ENCODE data around the gene CFAP141.
A peak's percentile ranks its signal among the peaks of the same experiment; 100 is the strongest.

DNA sequence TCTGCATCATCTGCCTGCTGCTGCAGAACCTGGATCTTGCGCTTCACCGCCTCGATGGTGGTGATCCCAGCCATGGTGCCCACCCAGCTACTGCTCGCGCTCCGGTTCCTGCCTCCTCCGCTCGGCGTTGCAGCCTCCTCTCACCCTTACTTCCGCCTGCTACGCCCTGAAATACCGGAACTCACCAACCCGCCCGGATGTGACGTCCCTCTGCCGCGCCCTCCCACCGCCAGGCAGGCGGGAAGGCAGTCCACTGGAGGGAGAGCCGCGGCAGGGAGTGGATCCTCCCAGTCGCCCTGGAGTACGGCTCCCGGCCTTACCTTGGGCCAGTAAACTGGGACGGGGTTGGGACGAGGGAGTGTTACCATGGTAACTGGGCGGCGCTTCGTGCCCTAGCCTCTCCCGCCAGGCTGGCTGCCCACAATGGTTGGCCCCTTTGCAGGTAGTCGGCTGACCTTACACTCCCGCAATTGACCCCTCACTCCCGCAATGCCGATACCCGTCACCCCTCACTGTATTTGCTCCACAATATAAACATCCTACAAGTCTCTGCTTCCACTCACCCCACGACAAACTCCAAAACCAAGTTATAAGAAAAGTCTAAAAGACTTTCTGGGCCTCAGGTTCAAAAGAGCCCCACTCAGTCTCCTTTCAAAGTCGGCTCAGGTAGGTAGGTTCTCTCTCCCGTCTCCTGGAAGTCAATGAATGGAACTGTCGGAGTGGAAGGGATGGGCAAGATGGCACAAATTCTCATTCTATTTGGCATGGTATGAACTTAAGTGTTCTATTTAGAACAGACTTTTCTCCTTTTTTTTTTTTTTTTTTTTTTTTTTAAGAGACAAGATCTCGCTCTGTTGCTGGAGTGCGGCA is 22.9 kb downstream of the CFAP141 start:
- peak; percentile 60 for TF ChIP-seq YY1 (IDR thresholded peaks at IDR 0.05; ENCODE audit: extremely low read depth, insufficient replicate concordance, low read depth, low read length)
- TF ChIP-seq, protein P1, sequence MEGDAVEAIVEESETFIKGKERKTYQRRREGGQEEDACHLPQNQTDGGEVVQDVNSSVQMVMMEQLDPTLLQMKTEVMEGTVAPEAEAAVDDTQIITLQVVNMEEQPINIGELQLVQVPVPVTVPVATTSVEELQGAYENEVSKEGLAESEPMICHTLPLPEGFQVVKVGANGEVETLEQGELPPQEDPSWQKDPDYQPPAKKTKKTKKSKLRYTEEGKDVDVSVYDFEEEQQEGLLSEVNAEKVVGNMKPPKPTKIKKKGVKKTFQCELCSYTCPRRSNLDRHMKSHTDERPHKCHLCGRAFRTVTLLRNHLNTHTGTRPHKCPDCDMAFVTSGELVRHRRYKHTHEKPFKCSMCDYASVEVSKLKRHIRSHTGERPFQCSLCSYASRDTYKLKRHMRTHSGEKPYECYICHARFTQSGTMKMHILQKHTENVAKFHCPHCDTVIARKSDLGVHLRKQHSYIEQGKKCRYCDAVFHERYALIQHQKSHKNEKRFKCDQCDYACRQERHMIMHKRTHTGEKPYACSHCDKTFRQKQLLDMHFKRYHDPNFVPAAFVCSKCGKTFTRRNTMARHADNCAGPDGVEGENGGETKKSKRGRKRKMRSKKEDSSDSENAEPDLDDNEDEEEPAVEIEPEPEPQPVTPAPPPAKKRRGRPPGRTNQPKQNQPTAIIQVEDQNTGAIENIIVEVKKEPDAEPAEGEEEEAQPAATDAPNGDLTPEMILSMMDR (IDR thresholded peaks at IDR 0.05 in 2 of 3, conservative IDR thresholded peaks at IDR 0.05 in 1 of 3; ENCODE audit: borderline replicate concordance in 1 of 3, insufficient read depth in 1 of 3, low read depth in 2 of 3, low read length in 2 of 3): no peak
- TF ChIP-seq, protein P2, sequence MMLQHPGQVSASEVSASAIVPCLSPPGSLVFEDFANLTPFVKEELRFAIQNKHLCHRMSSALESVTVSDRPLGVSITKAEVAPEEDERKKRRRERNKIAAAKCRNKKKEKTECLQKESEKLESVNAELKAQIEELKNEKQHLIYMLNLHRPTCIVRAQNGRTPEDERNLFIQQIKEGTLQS (IDR thresholded peaks at IDR 0.05): no peak
- TF ChIP-seq, protein P3, sequence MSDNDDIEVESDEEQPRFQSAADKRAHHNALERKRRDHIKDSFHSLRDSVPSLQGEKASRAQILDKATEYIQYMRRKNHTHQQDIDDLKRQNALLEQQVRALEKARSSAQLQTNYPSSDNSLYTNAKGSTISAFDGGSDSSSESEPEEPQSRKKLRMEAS (IDR thresholded peaks at IDR 0.05): peak; percentile 97

Measured in HCT116 (cell line).